Esophagus muscularis mucosa (tissue), 4 donors: Measurements from ENCODE around the gene FTL. TPM values are rescaled to one million over a fixed set of nuclear protein-coding genes. Genes with fewer than 3 reads are reported as not detected.
"Not testable (repeated sequence)": the region's sequence is repeated elsewhere in the genome, so short reads cannot be mapped to it uniquely, and the experiment has no call there.

Source experiments
- DNase-seq: peaks from one replicate; pipeline ENCODE4 v3.0.0-alpha.2; 2017; ENCODE audit errors: extremely low spot score
- H3K27ac ChIP-seq, 4 donors: fragments of 200-600 bp; sonication (generic); replicated peaks in 1 of 4; 1 replicate in 3 of 4; 2 replicates in 1 of 4; pipeline ENCODE4 v1.5.1; 2016 to 2019; ENCODE audit warnings: mild to moderate bottlenecking in 1 of 4
- H3K27me3 ChIP-seq, 4 donors: fragments of 200-600 bp; sonication (generic); one replicate each; pipeline versions ENCODE4 v1.5.1 to v1.6.0; 2016 to 2019
- H3K36me3 ChIP-seq, 4 donors: fragments of 200-600 bp; sonication (generic); one replicate each; pipeline ENCODE4 v1.5.1; 2016 to 2019
- H3K4me1 ChIP-seq, 4 donors: fragments of 200-600 bp; sonication (generic); one replicate each; pipeline ENCODE4 v1.5.1; 2016 to 2019
- H3K4me3 ChIP-seq, 4 donors: fragments of 200-600 bp; sonication (generic); 1 replicate in 2 of 4; 2 replicates in 2 of 4; pipeline ENCODE4 v1.5.1; 2016 to 2019; ENCODE audit warnings: mild to moderate bottlenecking in 4 of 4, moderate library complexity in 1 of 4
- H3K9me3 ChIP-seq, 4 donors: fragments of 200-600 bp; sonication (generic); 1 replicate in 3 of 4; 2 replicates in 1 of 4; pipeline ENCODE4 v1.5.1; 2016 to 2019
- CTCF ChIP-seq, 3 experiments: fragments of 200-600 bp in 2 of 3; fragments of 450-650 bp in 1 of 3; sonication (generic) in 2 of 3; IDR thresholded peaks; one replicate each; pipeline ENCODE4 v1.5.1; 2017 to 2019; ENCODE audit warnings: antibody characterized with exemption in 3 of 3, mild to moderate bottlenecking in 2 of 3, moderate library complexity in 1 of 3
- POLR2AphosphoS5 ChIP-seq, 2 donors: sonication (generic); formaldehyde crosslinking; IDR thresholded peaks; one replicate each; pipeline ENCODE4 v1.6.1; 2017; ENCODE audit warnings: antibody characterized with exemption in 2 of 2
- WGBS: methylation state at CpG from one replicate; pipeline ENCODE4 v1.1.5; 2018; 5-methylcytosine and 5-hydroxymethylcytosine counted together
- intact Hi-C: fragments of 100-400 bp; cut with DNase I; formaldehyde crosslinking; loops from one replicate; pipeline ENCODE4 v1.15.1; 2023
- total RNA-seq, 4 donors: library from RNA; depleted of rRNA; stranded (reverse); fragments of >200 nt; gene quantifications; one replicate each; pipeline versions ENCODE4 v1.1.0 to v1.2.1, GENCODE V29; 2016

Gene FTL
- total RNA-seq, 4 donors from 2014 or later, result 3,246 to 4,339 (median 3,896) TPM

DNA sequence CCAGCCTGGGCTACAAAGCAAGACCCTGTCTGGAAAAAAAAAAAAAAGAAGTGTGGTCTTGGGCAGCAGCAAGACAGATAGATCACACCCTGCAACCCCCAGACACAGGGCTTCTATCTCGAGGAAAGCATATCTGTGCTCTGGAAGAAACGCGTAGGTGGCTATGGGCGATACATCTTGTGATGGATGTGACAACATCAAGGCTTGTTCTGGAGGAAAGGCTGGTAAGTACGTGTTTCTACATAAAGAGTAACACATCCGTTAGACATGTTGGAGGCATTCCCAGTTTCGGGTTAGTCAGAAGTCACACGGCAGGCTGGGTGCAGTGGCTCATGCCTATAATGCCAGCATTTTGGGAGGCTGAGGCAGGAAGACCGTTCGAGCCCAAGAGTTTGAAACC, 38.2 kb upstream of the FTL start:
- no peaks in the 10 kb centered on the region for H3K9me3 ChIP-seq
- H3K36me3 ChIP-seq, result peaks cover 10 to 20% (median 11%) of the 10 kb centered on the region in 4 donors
- DNase-seq, result no peak
- H3K4me3 ChIP-seq, result no peak overlapping the region
- intact Hi-C loops, result no loop called here
- peaks cover 7 to 13% (median 11%) of the 10 kb centered on the region in 4 donors for H3K4me1 ChIP-seq
- no peak for TF ChIP-seq CTCF (IDR thresholded peaks at IDR 0.05)
- peak; percentile 78 to 84 for TF ChIP-seq POLR2AphosphoS5 (IDR thresholded peaks at IDR 0.05)
- H3K27ac ChIP-seq, result peak overlapping the region in 2 of 4 donors; percentile 5 to 38
- 9% methylated on average over 10 of the region's 10 CpGs for WGBS
- H3K27me3 ChIP-seq, result no peaks in the 10 kb centered on the region

DNA sequence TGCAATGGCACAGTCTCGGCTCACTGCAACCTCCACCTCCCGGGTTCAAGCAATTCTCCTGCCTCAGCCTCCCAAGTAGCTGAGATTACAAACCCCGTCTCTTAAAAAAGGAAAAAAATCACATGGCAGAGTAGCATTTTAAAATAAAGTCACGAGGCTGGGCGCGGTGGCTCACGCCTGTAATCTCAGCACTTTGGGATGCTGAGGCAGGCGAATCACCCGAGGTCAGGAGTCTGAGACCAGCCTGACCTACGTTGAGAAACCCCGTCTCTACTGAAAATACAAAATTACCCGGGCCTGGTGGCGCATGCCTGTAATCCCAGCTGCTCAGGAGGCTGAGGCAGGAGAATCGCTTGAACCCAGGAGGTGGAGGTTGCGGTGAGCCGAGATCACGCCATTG, 37.4 kb upstream of the FTL start:
- H3K27ac ChIP-seq, H3K9me3 ChIP-seq, H3K4me3 ChIP-seq, intact Hi-C loops, DNase-seq, H3K27me3 ChIP-seq: not testable (repeated sequence)
- Histone ChIP-seq H3K36me3 (peaks cover 4 to 12% (median 5%) of the 10 kb centered on the region in 4 donors), H3K4me1 (peaks cover 7 to 13% (median 11%) of the 10 kb centered on the region in 4 donors)
- WGBS, result 92% methylated on average over 17 of the region's 17 CpGs

GRCh38 chr19:48928164-48929025, 36.7 kb upstream of the FTL start:
- no peaks in the 10 kb centered on the region for H3K9me3 ChIP-seq
- H3K36me3 ChIP-seq, result peaks cover 0 to 5% (median 0%) of the 10 kb centered on the region in 4 donors
- H3K27me3 ChIP-seq, result peaks cover 0 to 6% (median 0%) of the 10 kb centered on the region in 4 donors
- H3K4me3 ChIP-seq, result no peak overlapping the region
- 80% methylated on average over 15 of the region's 15 CpGs for WGBS
- DNase-seq, result no peak
- intact Hi-C loops, result no loop called here
- H3K27ac ChIP-seq, result no peak overlapping the region
- TF ChIP-seq CTCF (IDR thresholded peaks at IDR 0.05), result no peak
- peaks cover 7 to 19% (median 17%) of the 10 kb centered on the region in 4 donors for H3K4me1 ChIP-seq

GRCh38 chr19:48933382-48933932, 31.7 kb upstream of the FTL start, which contains the start of gene DHDH:
Gene DHDH (plus strand): TSS chr19:48933699. CDS start chr19:48933722, 23 bp downstream.
- peak; percentile 38 to 61 for TF ChIP-seq POLR2AphosphoS5 (IDR thresholded peaks at IDR 0.05)
- no peak for TF ChIP-seq CTCF (IDR thresholded peaks at IDR 0.05)
- under 1% methylated on average over 34 of the region's 43 CpGs for WGBS
- intact Hi-C loops, result no loop called here
- no peaks in the 10 kb centered on the region for H3K36me3 ChIP-seq
- H3K27ac ChIP-seq, result peak within 1 kb of the TSS in 1 of 4 donors; percentile 42
- peaks cover 0 to 16% (median 14%) of the 10 kb centered on the region in 4 donors for H3K4me1 ChIP-seq
- H3K27me3 ChIP-seq, result peaks cover 0 to 6% (median 0%) of the 10 kb centered on the region in 4 donors
- DNase-seq, result no peak
- peak within 1 kb of the TSS; percentile 52 to 62 (median 54) for H3K4me3 ChIP-seq
- no peaks in the 10 kb centered on the region for H3K9me3 ChIP-seq

- Histone ChIP-seq H3K36me3 (no peaks in the 10 kb centered on the region), H3K27ac (no peak overlapping the region), H3K9me3 (no peaks in the 10 kb centered on the region), H3K27me3 (peaks cover 0 to 6% (median 0%) of the 10 kb centered on the region in 4 donors), H3K4me3 (no peak overlapping the region), H3K4me1 (peaks cover 0 to 16% (median 14%) of the 10 kb centered on the region in 4 donors)
- no peak for DNase-seq
- no peak for TF ChIP-seq CTCF (IDR thresholded peaks at IDR 0.05)
- intact Hi-C loops, result no loop called here
- 83% methylated on average over 19 of the region's 19 CpGs for WGBS
Observed at GRCh38 chr19:48934837-48935236, 30.3 kb upstream of the FTL start.
